ENCODE data around the gene GNAI1.

GNAI1 gene

DNA sequence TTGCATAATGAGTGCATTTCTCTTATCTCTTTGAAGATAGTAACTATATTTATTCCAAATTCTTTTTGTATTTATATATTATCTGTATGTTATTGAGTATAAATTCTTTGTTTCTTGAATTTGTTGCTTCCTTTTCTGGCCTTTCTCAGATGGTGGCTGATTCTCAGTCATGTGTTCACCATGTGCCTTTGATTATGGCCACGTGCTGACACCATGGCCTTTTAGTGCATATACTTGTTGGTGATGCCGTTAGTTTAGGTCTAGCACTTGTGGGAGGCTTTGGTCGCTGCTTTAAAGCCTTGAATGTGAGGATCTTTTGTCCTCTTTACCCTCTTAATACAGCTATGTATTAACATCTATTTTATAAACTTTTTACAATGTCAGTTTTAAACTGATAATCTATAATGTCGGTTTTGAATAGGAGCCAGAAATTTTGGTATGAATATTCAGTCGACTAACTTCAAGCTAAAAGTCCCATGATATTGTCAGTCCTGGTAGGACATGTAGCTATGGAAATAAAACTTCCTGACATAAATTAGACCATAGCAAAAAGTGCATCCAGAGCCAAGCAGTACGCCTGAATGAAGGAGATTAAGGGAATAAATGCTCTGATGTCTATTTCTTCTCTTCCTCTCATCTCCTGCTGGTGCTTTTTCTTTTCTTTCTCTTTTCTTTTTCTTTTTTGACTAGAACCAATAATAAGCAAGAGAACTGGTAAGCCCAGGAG is 130.3 kb downstream of the GNAI1 start:
- intact Hi-C loops (cut with DNase I): no loop called here
- no peak for DNase-seq

DNA sequence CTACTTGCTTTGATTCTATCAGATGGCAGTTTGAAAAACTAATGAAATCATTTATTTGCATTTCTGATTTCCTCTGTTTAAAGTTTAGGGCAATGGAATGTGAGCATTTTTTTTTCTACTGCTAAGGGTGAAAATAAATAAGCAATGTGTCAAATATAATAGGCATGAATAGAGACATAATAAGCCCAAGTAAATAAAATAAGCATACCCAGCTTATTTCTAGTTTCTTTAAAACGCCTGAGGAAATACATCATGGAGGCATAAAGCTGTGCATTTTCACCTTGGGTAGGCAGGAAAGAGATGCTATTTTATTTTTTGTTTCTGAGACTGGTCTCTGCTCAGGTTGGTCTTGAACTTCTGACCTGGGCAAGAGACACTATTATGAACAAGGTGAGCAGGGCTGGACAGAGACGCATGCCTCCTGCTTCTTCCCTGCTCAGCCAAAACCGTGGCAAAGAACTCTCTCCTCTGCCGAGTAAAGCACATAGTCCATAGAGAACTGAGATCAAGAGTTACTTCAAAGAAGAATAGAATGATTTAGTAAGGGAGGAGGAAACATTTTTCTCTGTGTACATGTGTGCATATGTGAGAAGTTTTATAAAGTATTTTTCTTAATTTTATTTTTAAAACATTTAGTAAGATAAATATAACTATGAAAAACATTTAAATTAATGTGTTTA is 138.1 kb downstream of the GNAI1 start:
- intact Hi-C loops (cut with DNase I): no loop called here
- DNase-seq: no peak

- intact Hi-C loops (cut with DNase I): no loop called here
- DNase-seq: no peak
Measured at GRCh38 chr7:80273327-80273726, 138.7 kb downstream of the GNAI1 start.

- intact Hi-C loops (cut with DNase I): no loop called here
- DNase-seq: no peak
Measured at GRCh38 chr7:80275192-80275605, 140.6 kb downstream of the GNAI1 start.

All from head of caudate nucleus (tissue), 42 donors.